ENCODE measurements around the gene DDX3X.
"Not testable (repeated sequence)": the region's sequence is repeated elsewhere in the genome, so short reads cannot be mapped to it uniquely, and the experiment has no call there.

DDX3X gene

GRCh38 chrX:41369152-41369551, 35.2 kb downstream of the DDX3X start:
- no peak for DNase-seq (ENCODE audit: low spot score)
- no peak for FAIRE-seq

- DNase-seq (ENCODE audit: low spot score); FAIRE-seq: not testable (repeated sequence)
Observed at GRCh38 chrX:41371575-41371974, 37.6 kb downstream of the DDX3X start.

GRCh38 chrX:41373989-41374606, 40.1 kb downstream of the DDX3X start:
- FAIRE-seq (no peak), DNase-seq (ENCODE audit: low spot score) (no peak)

- FAIRE-seq (no peak), DNase-seq (ENCODE audit: low spot score) (no peak)
Observed at GRCh38 chrX:41377624-41378023, 43.7 kb downstream of the DDX3X start.

GRCh38 chrX:41381685-41382084, 47.7 kb downstream of the DDX3X start:
- DNase-seq (ENCODE audit: low spot score) (peak; percentile 72), FAIRE-seq (peak; percentile 86)

- FAIRE-seq (no peak), DNase-seq (ENCODE audit: low spot score) (no peak)
Observed at GRCh38 chrX:41382714-41383645, 49.0 kb downstream of the DDX3X start.

GRCh38 chrX:41384051-41384705, 50.2 kb downstream of the DDX3X start:
- FAIRE-seq, result no peak
- DNase-seq (ENCODE audit: low spot score), result peak; percentile 64

- no peak for DNase-seq (ENCODE audit: low spot score)
- no peak for FAIRE-seq
Observed at GRCh38 chrX:41386222-41386990, 52.4 kb downstream of the DDX3X start.

- no peak for DNase-seq (ENCODE audit: low spot score)
- FAIRE-seq, result no peak
Observed at GRCh38 chrX:41388543-41388942, 54.6 kb downstream of the DDX3X start.

GRCh38 chrX:41389311-41389888, 55.4 kb downstream of the DDX3X start:
- no peak for FAIRE-seq
- no peak for DNase-seq (ENCODE audit: low spot score)

- not testable (repeated sequence) for FAIRE-seq; DNase-seq (ENCODE audit: low spot score)
Observed at GRCh38 chrX:41390576-41390975, 56.6 kb downstream of the DDX3X start.

GRCh38 chrX:41391606-41392005, 57.6 kb downstream of the DDX3X start:
- DNase-seq (ENCODE audit: low spot score) (no peak), FAIRE-seq (no peak)

- DNase-seq (ENCODE audit: low spot score), result no peak
- no peak for FAIRE-seq
Observed at GRCh38 chrX:41394293-41394692, 60.3 kb downstream of the DDX3X start.

- FAIRE-seq, result no peak
- no peak for DNase-seq (ENCODE audit: low spot score)
Observed at GRCh38 chrX:41397219-41397618, 63.3 kb downstream of the DDX3X start.

GRCh38 chrX:41397768-41398167, 63.8 kb downstream of the DDX3X start:
- DNase-seq (ENCODE audit: low spot score) (no peak), FAIRE-seq (no peak)

- DNase-seq (ENCODE audit: low spot score); FAIRE-seq: not testable (repeated sequence)
Observed at GRCh38 chrX:41402556-41402955, 68.6 kb downstream of the DDX3X start.

GRCh38 chrX:41405551-41405950, 71.6 kb downstream of the DDX3X start:
- no peak for FAIRE-seq

GRCh38 chrX:41406201-41406600, 72.2 kb downstream of the DDX3X start:
- DNase-seq (ENCODE audit: low spot score) (peak; percentile 43), FAIRE-seq (peak; percentile 76)

More at GRCh38 chrX:41405551-41405950, 71.6 kb downstream of the DDX3X start:
- DNase-seq (ENCODE audit: low spot score), result no peak

GRCh38 chrX:41407816-41408215, 73.9 kb downstream of the DDX3X start:
- FAIRE-seq (no peak), DNase-seq (ENCODE audit: low spot score) (no peak)

GRCh38 chrX:41408576-41408975, 74.6 kb downstream of the DDX3X start:
- no peak for FAIRE-seq
- DNase-seq (ENCODE audit: low spot score), result no peak

- FAIRE-seq, result no peak
- DNase-seq (ENCODE audit: low spot score), result no peak
Observed at GRCh38 chrX:41409006-41409405, 75.0 kb downstream of the DDX3X start.

Data from RCC 7860 (cell line).